GM12874 (cell line): ENCODE results near the gene CSK.

Experiments
- CTCF ChIP-seq: IDR thresholded peaks from 2 replicates; pipeline ENCODE4 v1.5.1; 2011; ENCODE audit warnings: low read depth, mild to moderate bottlenecking, control low read depth, low read length, moderate library complexity; ENCODE audit not compliant: insufficient read depth

The CSK gene

GRCh38 chr15:74773329-74773728 lies 8.6 kb upstream of the CSK start:
- TF ChIP-seq CTCF = no peak

GRCh38 chr15:74773731-74774252 lies 8.1 kb upstream of the CSK start:
- TF ChIP-seq CTCF = no peak

GRCh38 chr15:74775132-74775562 lies 6.7 kb upstream of the CSK start:
- no peak for TF ChIP-seq CTCF

- TF ChIP-seq CTCF = no peak
Observed at GRCh38 chr15:74775894-74776293, 6.0 kb upstream of the CSK start.

GRCh38 chr15:74776821-74777768 lies 4.8 kb upstream of the CSK start:
- TF ChIP-seq CTCF = no peak

- no peak for TF ChIP-seq CTCF
Observed at GRCh38 chr15:74777769-74778598, 3.9 kb upstream of the CSK start.

GRCh38 chr15:74778599-74778970 lies 3.3 kb upstream of the CSK start:
- no peak for TF ChIP-seq CTCF
